ENCODE results near the gene NXPE1.
"Not testable (repeated sequence)": the region's sequence is repeated elsewhere in the genome, so short reads cannot be mapped to it uniquely, and the experiment has no call there.

DNA sequence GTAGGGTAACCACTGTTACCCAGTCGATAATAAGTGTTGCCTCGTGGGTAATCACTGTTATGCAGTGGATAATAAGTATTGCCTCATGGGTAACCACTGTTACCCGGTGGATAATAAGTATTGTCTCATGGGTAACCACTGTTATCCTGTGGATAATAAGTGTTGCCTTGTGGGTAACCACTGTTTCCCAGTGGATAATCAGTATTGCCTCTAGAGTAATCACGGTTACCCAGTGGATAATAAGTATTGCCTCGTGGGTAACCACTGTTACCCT, 47.1 kb upstream of the NXPE1 start:
- TF ChIP-seq, protein P1, sequence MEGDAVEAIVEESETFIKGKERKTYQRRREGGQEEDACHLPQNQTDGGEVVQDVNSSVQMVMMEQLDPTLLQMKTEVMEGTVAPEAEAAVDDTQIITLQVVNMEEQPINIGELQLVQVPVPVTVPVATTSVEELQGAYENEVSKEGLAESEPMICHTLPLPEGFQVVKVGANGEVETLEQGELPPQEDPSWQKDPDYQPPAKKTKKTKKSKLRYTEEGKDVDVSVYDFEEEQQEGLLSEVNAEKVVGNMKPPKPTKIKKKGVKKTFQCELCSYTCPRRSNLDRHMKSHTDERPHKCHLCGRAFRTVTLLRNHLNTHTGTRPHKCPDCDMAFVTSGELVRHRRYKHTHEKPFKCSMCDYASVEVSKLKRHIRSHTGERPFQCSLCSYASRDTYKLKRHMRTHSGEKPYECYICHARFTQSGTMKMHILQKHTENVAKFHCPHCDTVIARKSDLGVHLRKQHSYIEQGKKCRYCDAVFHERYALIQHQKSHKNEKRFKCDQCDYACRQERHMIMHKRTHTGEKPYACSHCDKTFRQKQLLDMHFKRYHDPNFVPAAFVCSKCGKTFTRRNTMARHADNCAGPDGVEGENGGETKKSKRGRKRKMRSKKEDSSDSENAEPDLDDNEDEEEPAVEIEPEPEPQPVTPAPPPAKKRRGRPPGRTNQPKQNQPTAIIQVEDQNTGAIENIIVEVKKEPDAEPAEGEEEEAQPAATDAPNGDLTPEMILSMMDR (conservative IDR thresholded peaks at IDR 0.05; ENCODE audit: low read depth, low read length) = not testable (repeated sequence)
- not testable (repeated sequence) for TF ChIP-seq EZH2 (IDR thresholded peaks at IDR 0.05; ENCODE audit: borderline replicate concordance, low read depth, low read length, poor library complexity, severe bottlenecking)
